Measurements from ENCODE around the gene CSTA. TPM values are rescaled to one million over a fixed set of nuclear protein-coding genes. Genes with fewer than 3 reads are reported as not detected.

CSTA gene
- total and polyA plus RNA-seq, 2 of the 8 experiments (the other 6 are each of a cell fraction or from before 2014, with no cell fraction given) = not detected

GRCh38 chr3:122364490-122364889 lies 39.4 kb downstream of the CSTA start:
- H3K79me1 ChIP-seq (ENCODE audit: low read depth, low read length) = no peaks in the 10 kb centered on the region
- H3K56ac ChIP-seq (replicated peaks; ENCODE audit: insufficient read length, low read depth, low read length) = no peak overlapping the region
- H3K4me2 ChIP-seq (ENCODE audit: insufficient read depth in 1 of 2, low read depth in 2 of 2, low read length in 2 of 2) = no peak overlapping the region
- no peaks in the 10 kb centered on the region for H3K9me3 ChIP-seq (ENCODE audit: insufficient read depth in 2 of 2, low read depth in 1 of 2, low read length in 1 of 2)
- WGBS, 2 experiments (ENCODE audit: extremely low coverage in 1 of 2, insufficient coverage in 1 of 2, insufficient read length in 1 of 2, insufficient replicate concordance in 2 of 2, low coverage in 1 of 2, low lambda C conversion rate in 2 of 2, missing lambda C conversion rate in 1 of 2) = 62% methylated on average over 2 of the region's 2 CpGs; no CpG with 5 or more reads in 1 of the 2 experiments
- H4K20me1 ChIP-seq (replicated peaks in 1 of 2; ENCODE audit: control insufficient read depth in 1 of 2, insufficient read depth in 2 of 2, low read length in 2 of 2) = peaks cover 2% of the 10 kb centered on the region in 2 experiments
- no peak overlapping the region for H4K5ac ChIP-seq (ENCODE audit: insufficient read length, low read depth, low read length)
- no peak overlapping the region for H2BK12ac ChIP-seq (ENCODE audit: low read depth, low read length)
- no peak overlapping the region for H2BK120ac ChIP-seq (replicated peaks; ENCODE audit: low read depth, low read length)
- no peak overlapping the region for H2AFZ ChIP-seq (ENCODE audit: low read length)
- H3K36me3 ChIP-seq (ENCODE audit: control insufficient read depth in 2 of 4, insufficient read depth in 4 of 4, low read length in 3 of 4) = peaks cover 3 to 65% (median 31%) of the 10 kb centered on the region in 4 experiments
- no peak overlapping the region for H3K14ac ChIP-seq (ENCODE audit: insufficient read length)
- no peaks in the 10 kb centered on the region for H3K4me1 ChIP-seq (replicated peaks in 1 of 4; ENCODE audit: control insufficient read depth in 3 of 4, insufficient read depth in 4 of 4, low read length in 3 of 4)
- no peaks in the 10 kb centered on the region for H3K79me2 ChIP-seq (ENCODE audit: control insufficient read depth in 1 of 2, insufficient read depth in 2 of 2, low read length in 2 of 2)
- no peak overlapping the region for H3K4me3 ChIP-seq (ENCODE audit: extremely low read depth in 1 of 4, insufficient read depth in 2 of 4, low read depth in 3 of 4, low read length in 4 of 4)
- no peak for DNase-seq (ENCODE audit: low read depth in 1 of 2, low spot score in 2 of 2)
- H2BK15ac ChIP-seq (ENCODE audit: low read length) = no peak overlapping the region
- H3K4ac ChIP-seq (replicated peaks; ENCODE audit: insufficient read length, low read depth, low read length) = no peak overlapping the region
- H3K18ac ChIP-seq (ENCODE audit: extremely low read depth, low read length) = no peak overlapping the region
- POLR2A ChIA-PET (ENCODE audit: partially characterized antibody) = interaction anchor here (3.3 kb wide), 1 partner anchor 19 kb away, joined by 14 read pairs; the partner anchor contains the start of genes FAM162A and MIX23
- no peak overlapping the region for H2AK5ac ChIP-seq (ENCODE audit: low read depth, low read length)
- no peak overlapping the region for H3K9ac ChIP-seq (replicated peaks in 1 of 4; ENCODE audit: extremely low read depth in 1 of 4, low read depth in 3 of 4, low read length in 3 of 4)
- H3K27ac ChIP-seq (ENCODE audit: low read depth, low read length) = no peak overlapping the region
- CTCF ChIA-PET (ENCODE audit: partially characterized antibody) = interaction anchor here (1.1 kb wide), 1 partner anchor 20 kb away, joined by 3 read pairs; the partner anchor contains the start of gene FAM162A
- H3K27me3 ChIP-seq (replicated peaks in 1 of 4; ENCODE audit: control insufficient read depth in 3 of 4, extremely low read depth in 1 of 4, insufficient read depth in 3 of 4, low read length in 3 of 4) = no peaks in the 10 kb centered on the region
- no peak overlapping the region for H3K23ac ChIP-seq (ENCODE audit: insufficient read length)
- FAIRE-seq = no peak
- H4K8ac ChIP-seq (ENCODE audit: extremely low read depth, insufficient read depth, low read length) = no peak overlapping the region
- no peak overlapping the region for H2BK20ac ChIP-seq (ENCODE audit: low read length)
- no peaks in the 10 kb centered on the region for H3K23me2 ChIP-seq (ENCODE audit: low read depth, low read length)
- H2BK5ac ChIP-seq (ENCODE audit: low read depth, low read length) = no peak overlapping the region
- no peak overlapping the region for H4K91ac ChIP-seq (replicated peaks; ENCODE audit: insufficient read length, low read length)

Measured in H1 (cell line).